HFFc6 (cell line): ENCODE data around the gene MGAT3. TPM values are rescaled to one million over a fixed set of nuclear protein-coding genes. Genes with fewer than 3 reads are reported as not detected.

ENCODE experiments used
- DNase-seq: peaks from one replicate; pipeline ENCODE4 v3.0.0-alpha.2; 2018
- H3K27ac Mint-ChIP-seq: 2 replicates; pipeline ENCODE4 v1.8.0; 2020; ENCODE audit warnings: mild to moderate bottlenecking, mixed read lengths
- H3K27me3 Mint-ChIP-seq: 2 replicates; pipeline ENCODE4 v1.8.0; 2021; ENCODE audit warnings: mild to moderate bottlenecking, moderate library complexity, mixed read lengths; ENCODE audit not compliant: insufficient read depth
- H3K36me3 Mint-ChIP-seq: 2 replicates; pipeline ENCODE4 v1.8.0; 2021; ENCODE audit warnings: low read depth, mixed read lengths
- H3K4me1 Mint-ChIP-seq: 2 replicates; pipeline ENCODE4 v1.8.0; 2020; ENCODE audit warnings: low read depth, mixed read lengths
- H3K4me3 Mint-ChIP-seq: 2 replicates; pipeline ENCODE4 v1.8.0; 2020; ENCODE audit warnings: mild to moderate bottlenecking, moderate library complexity, mixed read lengths
- H3K9me3 Mint-ChIP-seq: 2 replicates; pipeline ENCODE4 v1.8.0; 2020; ENCODE audit warnings: mild to moderate bottlenecking, mixed read lengths
- CTCF ChIP-seq: fragments of 200-600 bp; sonication (generic); IDR thresholded peaks from 2 replicates; pipeline ENCODE4 v1.5.0; 2021; ENCODE audit warnings: antibody characterized with exemption, mild to moderate bottlenecking
- total RNA-seq, 6 experiments: library from RNA; stranded (reverse); fragmentation: NEBNext Ultra II Directional; extraction: Animal tissue kit (Norgen Biotek cat#: 25700); gene quantifications; 2 replicates in 1 of 6; 3 replicates in 5 of 6; pipeline ENCODE4 v1.2.3, GENCODE V29; 2021

The MGAT3 gene
- total RNA-seq, 6 experiments from 2014 or later, result not detected

GRCh38 chr22:39522567-39523300 lies 65.9 kb downstream of the MGAT3 start:
- H3K36me3 Mint-ChIP-seq, result peaks cover 39% of the 10 kb centered on the region
- peak; percentile 69 for DNase-seq
- TF ChIP-seq CTCF, result no peak
- peaks cover 56% of the 10 kb centered on the region for H3K27me3 Mint-ChIP-seq
- peaks cover 24% of the 10 kb centered on the region for H3K9me3 Mint-ChIP-seq
- H3K27ac Mint-ChIP-seq, result peak overlapping the region; percentile 100
- peaks cover 57% of the 10 kb centered on the region for H3K4me1 Mint-ChIP-seq
- H3K4me3 Mint-ChIP-seq, result peak overlapping the region; percentile 97

GRCh38 chr22:39524089-39524752 lies 67.4 kb downstream of the MGAT3 start:
- H3K4me1 Mint-ChIP-seq, result peaks cover 57% of the 10 kb centered on the region

DNA sequence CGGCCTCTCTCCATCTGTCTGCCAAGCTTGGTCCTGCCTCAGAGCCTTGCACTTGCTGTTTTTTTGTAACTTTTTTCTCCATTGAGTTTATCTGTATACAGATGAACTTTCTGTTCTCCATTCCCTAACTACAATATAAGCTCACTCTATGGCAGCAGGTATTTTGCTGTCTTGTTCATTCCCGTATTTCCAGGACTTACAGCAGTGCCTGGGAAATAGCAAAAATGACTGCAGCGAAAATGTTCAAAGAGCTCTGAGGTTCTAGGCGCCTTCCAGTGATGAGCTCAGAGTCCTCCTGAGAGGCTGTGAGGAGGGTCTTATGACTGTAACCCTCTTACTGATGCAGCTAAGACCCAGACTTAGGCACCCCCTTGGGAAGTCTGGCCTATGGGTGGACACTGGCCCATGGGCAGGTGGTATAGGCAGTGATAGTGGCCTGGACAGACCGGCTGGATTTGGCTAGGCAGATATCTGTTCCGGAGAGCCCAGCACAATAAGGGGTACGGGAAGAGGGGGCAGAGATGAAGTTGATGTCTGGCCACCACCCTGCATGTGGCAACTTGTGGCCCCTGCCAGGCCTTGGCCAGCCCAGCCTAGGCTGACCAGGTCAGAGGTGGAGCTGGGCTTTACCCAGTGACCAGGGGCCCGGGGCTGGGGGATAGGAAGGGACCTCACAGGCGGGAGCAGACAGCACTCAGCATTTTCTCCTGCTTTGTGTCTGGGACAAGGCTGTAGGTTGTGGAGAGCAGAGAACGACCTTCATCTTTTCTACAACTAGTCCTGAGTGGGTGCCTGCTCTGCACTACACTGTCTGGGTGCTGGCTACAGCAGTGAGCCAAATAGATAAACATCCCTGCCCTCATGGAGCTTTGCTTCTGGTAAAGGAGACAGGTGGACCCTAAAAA lies 68.2 kb downstream of the MGAT3 start:
- no peak for DNase-seq
- Mint-ChIP-seq H3K4me3 (peak overlapping the region; percentile 22), H3K36me3 (peaks cover 43% of the 10 kb centered on the region), H3K27ac (peak overlapping the region; percentile 65), H3K4me1 (peaks cover 63% of the 10 kb centered on the region), H3K27me3 (peaks cover 56% of the 10 kb centered on the region), H3K9me3 (peaks cover 23% of the 10 kb centered on the region)
- TF ChIP-seq CTCF, result no peak

More at GRCh38 chr22:39524089-39524752, 67.4 kb downstream of the MGAT3 start:
- Mint-ChIP-seq H3K27ac (peak overlapping the region; percentile 65), H3K27me3 (peaks cover 57% of the 10 kb centered on the region), H3K4me3 (peak overlapping the region; percentile 22), H3K9me3 (peaks cover 24% of the 10 kb centered on the region), H3K36me3 (peaks cover 39% of the 10 kb centered on the region)
- no peak for TF ChIP-seq CTCF
- DNase-seq, result no peak

GRCh38 chr22:39525658-39525975 lies 68.8 kb downstream of the MGAT3 start:
- TF ChIP-seq CTCF, result no peak
- peaks cover 69% of the 10 kb centered on the region for H3K4me1 Mint-ChIP-seq
- DNase-seq, result no peak
- H3K27ac Mint-ChIP-seq, result peak overlapping the region; percentile 65
- peaks cover 42% of the 10 kb centered on the region for H3K36me3 Mint-ChIP-seq
- H3K9me3 Mint-ChIP-seq, result peaks cover 17% of the 10 kb centered on the region
- H3K27me3 Mint-ChIP-seq, result peaks cover 50% of the 10 kb centered on the region
- peak overlapping the region; percentile 6; the same call in 1 of the 2 replicates for H3K4me3 Mint-ChIP-seq

DNA sequence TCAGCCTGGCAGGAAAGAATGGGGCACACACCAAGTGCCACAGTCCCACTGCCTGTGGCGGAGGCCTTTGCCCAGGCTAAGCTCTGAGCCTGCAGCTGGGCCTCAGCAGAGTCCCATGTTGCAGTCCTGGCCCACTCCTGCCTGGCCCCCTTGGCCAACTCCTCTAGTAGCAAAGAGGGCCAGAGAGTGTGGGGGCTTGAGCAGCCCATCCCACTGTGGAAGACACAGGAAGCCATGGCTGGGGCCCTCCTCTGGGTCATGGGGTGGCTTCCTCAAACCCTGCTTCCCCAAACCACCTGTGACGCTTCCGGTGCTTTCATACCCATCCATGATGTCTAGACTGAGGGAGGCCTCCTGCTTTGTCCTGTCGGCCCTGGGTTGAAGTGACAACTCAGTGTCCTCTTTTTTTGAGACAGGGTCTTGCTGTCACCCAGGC lies 69.9 kb downstream of the MGAT3 start:
- H3K4me3 Mint-ChIP-seq, result no peak overlapping the region
- DNase-seq, result no peak
- no peak for TF ChIP-seq CTCF
- peaks cover 39% of the 10 kb centered on the region for H3K36me3 Mint-ChIP-seq
- peaks cover 77% of the 10 kb centered on the region for H3K4me1 Mint-ChIP-seq
- peaks cover 6% of the 10 kb centered on the region for H3K9me3 Mint-ChIP-seq
- H3K27me3 Mint-ChIP-seq, result peaks cover 39% of the 10 kb centered on the region
- peak overlapping the region; percentile 48; the same call in 1 of the 2 replicates for H3K27ac Mint-ChIP-seq
